Endothelial cell (in vitro differentiated cells): ENCODE measurements around the gene ENTPD2. TPM values are rescaled to one million over a fixed set of nuclear protein-coding genes. Genes with fewer than 3 reads are reported as not detected.

Experiments used
- DNase-seq: peaks from one replicate; pipeline ENCODE4 v3.0.0; 2021; ENCODE audit warnings: low spot score
- H3K27ac Mint-ChIP-seq: one replicate; pipeline ENCODE4 v1.8.0; 2021; ENCODE audit warnings: mixed read lengths, inconsistent platforms; ENCODE audit not compliant: unreplicated experiment
- H3K27me3 Mint-ChIP-seq: one replicate; pipeline ENCODE4 v1.8.0; 2021; ENCODE audit warnings: mild to moderate bottlenecking, moderate library complexity, mixed read lengths, inconsistent platforms; ENCODE audit not compliant: unreplicated experiment
- H3K36me3 Mint-ChIP-seq: one replicate; pipeline ENCODE4 v1.8.0; 2021; ENCODE audit warnings: mild to moderate bottlenecking, low read depth, mixed read lengths, inconsistent platforms; ENCODE audit not compliant: unreplicated experiment
- H3K4me1 Mint-ChIP-seq: one replicate; pipeline ENCODE4 v1.8.0; 2021; ENCODE audit warnings: mild to moderate bottlenecking, mixed read lengths, inconsistent platforms; ENCODE audit not compliant: unreplicated experiment
- H3K4me3 Mint-ChIP-seq: one replicate; pipeline ENCODE4 v1.8.0; 2021; ENCODE audit warnings: mild to moderate bottlenecking, mixed read lengths, inconsistent platforms; ENCODE audit not compliant: unreplicated experiment
- H3K9me3 Mint-ChIP-seq: one replicate; pipeline ENCODE4 v1.8.0; 2021; ENCODE audit warnings: mixed read lengths, inconsistent platforms; ENCODE audit not compliant: unreplicated experiment
- total RNA-seq: library from RNA; stranded (reverse); fragmentation: NEBNext Ultra II Directional; extraction: Animal tissue kit (Norgen Biotek cat#: 25700); gene quantifications from one replicate; pipeline ENCODE4 v1.2.1, GENCODE V29; 2021; ENCODE audit not compliant: unreplicated experiment
- TF ChIP-seq, protein P1 (sequence below): fragments of 200-600 bp; sonication (generic); IDR thresholded peaks from one replicate; pipeline ENCODE4 v1.5.0; 2021; ENCODE audit warnings: antibody characterized with exemption; ENCODE audit not compliant: unreplicated experiment

Gene ENTPD2
- total RNA-seq, 1 donor from 2014 or later, result 55.6 TPM

DNA sequence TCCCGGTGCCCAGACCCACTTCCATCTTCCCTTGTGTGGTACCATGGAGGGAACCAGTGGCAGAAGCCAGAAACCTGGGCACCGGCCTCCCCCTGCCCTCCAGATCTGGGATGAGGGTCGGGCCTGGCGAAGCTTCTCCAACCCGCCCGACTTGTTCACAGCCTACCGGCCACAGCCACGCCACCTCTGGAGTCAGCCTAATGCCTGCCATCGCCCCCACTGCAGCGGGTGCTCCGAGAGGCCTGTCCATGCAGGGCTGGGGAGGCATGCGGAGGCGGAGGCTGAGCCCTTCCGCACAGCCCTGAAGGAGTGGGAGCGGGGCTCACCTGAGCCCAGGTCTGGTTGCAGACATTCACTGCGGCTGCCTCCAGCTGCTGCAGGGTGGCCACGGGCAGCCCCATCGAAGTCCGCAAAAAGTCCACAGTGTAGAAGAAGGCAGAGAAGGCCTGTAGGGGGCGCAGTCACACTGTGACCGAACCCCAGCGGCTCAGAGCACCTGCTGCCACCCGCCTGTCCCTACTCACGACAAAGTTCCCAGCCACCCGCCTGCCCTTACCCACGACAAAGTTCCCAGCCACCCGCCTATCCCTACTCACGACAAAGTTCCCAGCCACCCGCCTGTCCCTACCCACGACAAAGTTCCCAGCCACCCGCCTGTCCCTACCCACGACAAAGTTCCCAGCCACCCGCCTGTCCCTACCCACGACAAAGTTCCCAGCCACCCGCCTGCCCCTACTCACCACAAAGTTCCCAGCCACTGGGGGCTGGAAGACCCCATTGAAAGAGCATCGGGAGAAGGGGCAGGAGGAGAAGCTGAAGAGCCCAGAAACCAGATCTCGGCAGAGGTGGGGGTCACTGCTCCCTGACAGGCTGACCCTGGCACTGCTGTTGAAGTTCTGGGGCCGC is 4.1 kb downstream of the ENTPD2 start:
- H3K27me3 Mint-ChIP-seq, result peaks cover 3% of the 10 kb centered on the region
- H3K4me3 Mint-ChIP-seq, result no peak overlapping the region
- H3K27ac Mint-ChIP-seq, result no peak overlapping the region
- H3K9me3 Mint-ChIP-seq, result no peaks in the 10 kb centered on the region
- H3K4me1 Mint-ChIP-seq, result peaks cover 6% of the 10 kb centered on the region
- TF ChIP-seq, protein P1, sequence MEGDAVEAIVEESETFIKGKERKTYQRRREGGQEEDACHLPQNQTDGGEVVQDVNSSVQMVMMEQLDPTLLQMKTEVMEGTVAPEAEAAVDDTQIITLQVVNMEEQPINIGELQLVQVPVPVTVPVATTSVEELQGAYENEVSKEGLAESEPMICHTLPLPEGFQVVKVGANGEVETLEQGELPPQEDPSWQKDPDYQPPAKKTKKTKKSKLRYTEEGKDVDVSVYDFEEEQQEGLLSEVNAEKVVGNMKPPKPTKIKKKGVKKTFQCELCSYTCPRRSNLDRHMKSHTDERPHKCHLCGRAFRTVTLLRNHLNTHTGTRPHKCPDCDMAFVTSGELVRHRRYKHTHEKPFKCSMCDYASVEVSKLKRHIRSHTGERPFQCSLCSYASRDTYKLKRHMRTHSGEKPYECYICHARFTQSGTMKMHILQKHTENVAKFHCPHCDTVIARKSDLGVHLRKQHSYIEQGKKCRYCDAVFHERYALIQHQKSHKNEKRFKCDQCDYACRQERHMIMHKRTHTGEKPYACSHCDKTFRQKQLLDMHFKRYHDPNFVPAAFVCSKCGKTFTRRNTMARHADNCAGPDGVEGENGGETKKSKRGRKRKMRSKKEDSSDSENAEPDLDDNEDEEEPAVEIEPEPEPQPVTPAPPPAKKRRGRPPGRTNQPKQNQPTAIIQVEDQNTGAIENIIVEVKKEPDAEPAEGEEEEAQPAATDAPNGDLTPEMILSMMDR, result peak; percentile 52
- no peaks in the 10 kb centered on the region for H3K36me3 Mint-ChIP-seq
- DNase-seq, result peak; percentile 77

DNA sequence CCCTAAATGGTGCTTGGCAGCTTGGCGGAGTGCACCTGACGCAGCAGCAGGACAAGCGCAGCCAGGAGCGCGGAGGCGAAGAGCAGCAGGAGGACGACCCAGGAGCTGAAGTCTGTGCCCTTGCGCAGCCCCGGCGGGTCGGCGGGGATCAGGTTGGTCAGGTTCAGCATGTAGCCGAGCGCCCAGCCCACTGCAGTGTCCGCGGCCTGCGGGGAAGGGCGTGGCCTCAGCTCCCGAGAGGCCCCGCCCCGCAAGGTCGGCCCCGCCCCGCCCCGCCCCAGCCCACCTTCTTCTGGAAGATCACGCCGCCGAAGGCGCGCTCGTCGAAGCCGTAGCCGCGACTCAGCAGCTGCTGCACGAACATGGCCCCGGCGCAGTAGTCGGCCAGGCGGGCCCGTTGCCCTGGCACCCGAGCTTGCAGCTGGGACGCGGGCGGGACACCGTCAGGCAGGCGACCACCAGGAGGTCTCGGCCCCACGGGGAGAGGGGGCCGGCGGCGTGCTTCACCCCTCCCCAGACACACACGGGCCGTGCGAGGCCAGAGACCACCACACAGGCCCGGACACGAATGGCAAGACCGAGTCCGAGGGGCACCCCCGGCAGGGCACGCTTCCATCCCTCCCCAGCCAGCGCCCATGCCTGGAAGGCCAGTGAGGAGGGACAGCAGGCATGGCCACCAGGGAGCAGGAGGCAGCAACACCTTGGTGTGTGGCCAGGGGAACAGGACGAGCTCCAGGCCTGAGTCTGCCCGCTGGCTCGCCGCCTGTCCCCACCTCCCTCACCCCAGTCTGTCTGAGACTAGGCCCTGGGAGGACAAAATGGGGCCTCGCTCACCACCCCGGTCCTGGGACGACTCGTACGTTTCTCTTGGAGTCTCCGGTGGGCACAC is 5.0 kb downstream of the ENTPD2 start:
- no peaks in the 10 kb centered on the region for H3K36me3 Mint-ChIP-seq
- H3K9me3 Mint-ChIP-seq, result no peaks in the 10 kb centered on the region
- H3K27me3 Mint-ChIP-seq, result peaks cover 5% of the 10 kb centered on the region
- TF ChIP-seq, protein P1, result no peak
- no peak overlapping the region for H3K4me3 Mint-ChIP-seq
- peaks cover 8% of the 10 kb centered on the region for H3K4me1 Mint-ChIP-seq
- DNase-seq, result no peak
- no peak overlapping the region for H3K27ac Mint-ChIP-seq

DNA sequence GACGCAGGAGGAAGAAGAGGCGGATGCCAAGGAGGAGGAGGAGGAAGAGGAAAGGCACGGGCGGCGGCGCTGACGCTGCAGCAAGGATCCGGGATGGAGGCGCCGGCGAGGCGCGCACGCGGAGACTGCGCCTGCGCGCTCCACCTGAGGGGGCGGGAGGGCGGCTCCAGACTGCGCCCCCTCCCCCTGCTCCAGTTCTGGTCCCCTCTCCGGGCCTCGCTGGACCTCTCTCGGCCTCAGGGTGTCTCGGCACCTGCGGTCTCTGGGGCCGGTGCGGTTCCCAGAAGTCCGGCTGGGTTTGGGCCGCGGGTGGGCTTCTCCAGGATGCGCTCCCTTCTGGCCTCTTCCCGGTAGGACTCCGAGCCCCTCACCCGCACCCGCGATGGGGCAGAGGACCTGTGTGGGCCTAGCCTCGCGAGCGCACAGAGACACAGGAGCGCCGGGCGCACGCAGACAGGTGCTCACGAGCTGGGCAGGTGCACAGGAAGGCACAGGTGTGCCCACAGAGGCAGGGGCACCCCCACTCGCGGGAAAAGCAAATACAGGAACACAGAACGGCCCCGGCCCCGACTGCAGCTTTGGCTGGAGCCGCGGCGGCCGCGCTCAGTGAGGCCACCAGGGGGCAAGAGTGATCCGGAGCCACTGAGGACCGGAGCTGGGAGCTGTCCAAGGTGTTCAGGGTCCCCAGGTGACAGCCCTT is 7.6 kb downstream of the ENTPD2 start, which contains the start of gene NPDC1:
NPDC1 (minus strand) TSS at position 90 of the 700 bp plus-strand sequence. CDS start 188 bp downstream, outside the sequence.
- Mint-ChIP-seq H3K4me1 (peaks cover 4% of the 10 kb centered on the region), H3K4me3 (peak within 1 kb of the TSS; percentile 86), H3K9me3 (no peaks in the 10 kb centered on the region), H3K27me3 (peaks cover 5% of the 10 kb centered on the region), H3K36me3 (no peaks in the 10 kb centered on the region), H3K27ac (no peak within 1 kb of the TSS)
- DNase-seq, result peak; percentile 95
- TF ChIP-seq, protein P1, result peak; percentile 84

DNA sequence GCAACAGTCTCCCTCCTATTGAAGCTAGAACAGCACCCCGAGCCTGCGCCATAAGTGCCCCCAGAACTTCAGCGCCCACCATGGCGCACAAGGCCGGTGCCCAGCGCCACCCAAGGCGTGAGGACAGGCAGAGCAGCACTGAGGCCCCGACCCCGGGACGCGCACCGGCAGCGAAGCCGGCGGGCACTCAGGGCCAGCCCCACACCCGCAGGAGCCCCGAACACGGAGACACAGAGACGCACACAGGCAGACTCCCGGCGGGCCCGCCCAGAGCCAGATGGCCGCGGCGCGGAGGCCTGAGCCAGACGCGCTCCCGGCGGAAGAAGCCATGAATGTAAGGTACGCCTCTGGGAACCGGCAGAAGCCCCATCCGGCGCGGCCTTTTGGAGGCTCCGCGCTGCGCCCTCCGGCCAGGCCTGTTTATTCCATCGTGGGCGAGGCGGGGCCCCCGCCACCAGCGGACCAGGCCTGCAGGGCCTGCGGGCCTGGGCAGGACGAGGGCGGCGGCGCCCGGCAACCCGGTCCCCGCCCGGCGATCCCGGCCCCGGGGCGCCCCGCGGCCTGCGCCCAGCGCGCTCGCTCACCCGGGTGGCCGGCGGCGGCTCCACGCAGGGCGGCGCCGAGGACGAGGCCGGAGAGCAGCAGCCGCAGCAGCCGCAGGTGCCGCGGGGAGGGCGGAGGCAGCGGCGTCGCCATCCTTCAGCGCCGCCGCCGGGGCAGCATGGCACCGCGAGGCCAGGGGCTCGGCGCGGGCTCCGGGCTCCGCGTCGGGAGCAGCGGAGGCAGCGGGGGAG is 8.4 kb downstream of the ENTPD2 start:
- Mint-ChIP-seq H3K4me3 (peak overlapping the region; percentile 86), H3K36me3 (no peaks in the 10 kb centered on the region), H3K27ac (no peak overlapping the region), H3K27me3 (peaks cover 5% of the 10 kb centered on the region), H3K4me1 (peaks cover 4% of the 10 kb centered on the region), H3K9me3 (no peaks in the 10 kb centered on the region)
- DNase-seq, result peak; percentile 55
- TF ChIP-seq, protein P1, result no peak
